HG03045 (cell line): ENCODE results near the gene SLC6A17.

Experiments
- ATAC-seq: cut with Tn5 transposase; IDR thresholded peaks from one replicate; pipeline ENCODE4 v1.9.1; 2021; ENCODE audit warnings: mild to moderate bottlenecking, moderate library complexity; ENCODE audit not compliant: unreplicated experiment

Gene SLC6A17

GRCh38 chr1:110198746-110199145 lies 48.5 kb downstream of the SLC6A17 start:
- no peak for ATAC-seq

GRCh38 chr1:110200190-110200589 lies 49.9 kb downstream of the SLC6A17 start:
- no peak for ATAC-seq

- no peak for ATAC-seq
These were observed 50.4 kb downstream of the SLC6A17 start for GRCh38 chr1:110200666-110201065.

GRCh38 chr1:110201157-110201825 lies 51.0 kb downstream of the SLC6A17 start:
- ATAC-seq = no peak

GRCh38 chr1:110203021-110203661 lies 52.8 kb downstream of the SLC6A17 start:
- ATAC-seq = no peak

- ATAC-seq = no peak
These were observed 54.9 kb downstream of the SLC6A17 start for GRCh38 chr1:110205156-110205555.

- no peak for ATAC-seq
These were observed 55.4 kb downstream of the SLC6A17 start for GRCh38 chr1:110205591-110206155.

GRCh38 chr1:110206261-110206920 lies 56.1 kb downstream of the SLC6A17 start:
- no peak for ATAC-seq

- no peak for ATAC-seq
These were observed 57.5 kb downstream of the SLC6A17 start for GRCh38 chr1:110207831-110208230.

GRCh38 chr1:110208916-110209645 lies 58.8 kb downstream of the SLC6A17 start:
- no peak for ATAC-seq

GRCh38 chr1:110209715-110210603 lies 59.7 kb downstream of the SLC6A17 start, which contains the start of gene KCNC4:
Gene KCNC4 (plus strand): TSS chr1:110210314. CDS start chr1:110211500, 1,186 bp downstream.
- peak; percentile 82 for ATAC-seq

GRCh38 chr1:110210604-110211495 lies 60.6 kb downstream of the SLC6A17 start:
- peak; percentile 15 for ATAC-seq

- no peak for ATAC-seq
These were observed 61.3 kb downstream of the SLC6A17 start for GRCh38 chr1:110211496-110212168.

- ATAC-seq = no peak
These were observed 62.2 kb downstream of the SLC6A17 start for GRCh38 chr1:110212169-110213142.

- ATAC-seq = no peak
These were observed 62.8 kb downstream of the SLC6A17 start for GRCh38 chr1:110213143-110213540.

GRCh38 chr1:110214454-110215404 lies 64.4 kb downstream of the SLC6A17 start:
- ATAC-seq = no peak
